HG03575 (cell line): ENCODE data around the gene NPIPA7.
"Not testable (repeated sequence)": the region's sequence is repeated elsewhere in the genome, so short reads cannot be mapped to it uniquely, and the experiment has no call there.

Experiments used
- ATAC-seq: cut with Tn5 transposase; IDR thresholded peaks from one replicate; pipeline ENCODE4 v1.9.1; 2021; ENCODE audit not compliant: unreplicated experiment, insufficient number of reproducible peaks, low FRiP score; ENCODE audit errors: extremely low read depth

Gene NPIPA7

GRCh38 chr16:16378840-16379239, at the start of gene NPIPA7:
TSS of gene NPIPA7 (plus strand) at chr16:16379140. CDS start at chr16:16379245, 105 bp downstream.
- ATAC-seq: not testable (repeated sequence)

DNA sequence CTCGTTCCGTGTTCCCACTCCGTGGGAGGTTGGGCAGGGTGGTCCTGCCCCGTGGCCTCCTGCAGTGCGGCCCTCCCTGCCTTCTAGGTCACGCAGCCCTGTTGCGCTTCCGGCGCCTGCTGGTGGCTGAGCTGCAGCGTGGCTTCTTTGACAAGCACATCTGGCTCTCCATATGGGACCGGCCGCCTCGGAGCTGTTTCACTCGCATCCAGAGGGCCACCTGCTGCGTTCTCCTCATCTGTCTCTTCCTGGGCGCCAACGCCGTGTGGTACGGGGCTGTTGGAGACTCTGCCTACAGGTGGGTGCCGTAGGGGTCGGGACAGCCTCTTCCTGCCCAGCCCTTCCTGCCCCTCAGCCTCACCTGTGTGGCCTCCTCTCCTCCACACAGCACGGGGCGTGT, 47.5 kb upstream of the NPIPA7 start:
- ATAC-seq: not testable (repeated sequence)

- not testable (repeated sequence) for ATAC-seq
These were observed 21.4 kb upstream of the NPIPA7 start for GRCh38 chr16:16357556-16357955.

DNA sequence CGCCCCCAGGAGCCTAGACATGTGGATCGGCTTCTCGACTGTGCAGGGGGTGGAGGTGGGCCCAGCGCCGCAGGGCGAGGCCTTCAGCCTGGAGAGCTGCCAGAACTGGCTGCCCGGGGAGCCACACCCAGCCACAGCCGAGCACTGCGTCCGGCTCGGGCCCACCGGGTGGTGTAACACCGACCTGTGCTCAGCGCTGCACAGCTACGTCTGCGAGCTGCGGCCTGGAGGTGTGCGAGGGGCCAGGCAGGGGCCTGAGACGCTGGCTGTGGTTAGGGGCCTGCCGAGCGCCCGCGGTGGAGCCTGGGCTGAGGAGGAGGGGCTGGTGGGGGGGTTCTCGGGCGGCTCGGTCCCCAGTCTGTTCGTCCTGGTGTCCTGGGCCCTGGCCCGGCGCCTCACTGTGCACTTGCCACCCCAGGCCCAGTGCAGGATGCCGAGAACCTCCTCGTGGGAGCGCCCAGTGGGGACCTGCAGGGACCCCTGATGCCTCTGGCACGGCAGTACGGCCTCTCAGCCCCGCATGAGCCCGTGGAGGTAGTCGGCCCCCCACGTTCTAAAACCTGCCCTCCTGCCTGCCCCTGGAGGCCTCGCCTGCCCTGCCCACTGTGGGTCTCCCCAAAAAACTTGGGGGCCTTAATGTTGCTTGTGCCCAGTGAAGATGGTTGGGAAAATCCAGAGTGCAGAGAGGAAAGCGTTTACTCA, 20.2 kb upstream of the NPIPA7 start:
- not testable (repeated sequence) for ATAC-seq

DNA sequence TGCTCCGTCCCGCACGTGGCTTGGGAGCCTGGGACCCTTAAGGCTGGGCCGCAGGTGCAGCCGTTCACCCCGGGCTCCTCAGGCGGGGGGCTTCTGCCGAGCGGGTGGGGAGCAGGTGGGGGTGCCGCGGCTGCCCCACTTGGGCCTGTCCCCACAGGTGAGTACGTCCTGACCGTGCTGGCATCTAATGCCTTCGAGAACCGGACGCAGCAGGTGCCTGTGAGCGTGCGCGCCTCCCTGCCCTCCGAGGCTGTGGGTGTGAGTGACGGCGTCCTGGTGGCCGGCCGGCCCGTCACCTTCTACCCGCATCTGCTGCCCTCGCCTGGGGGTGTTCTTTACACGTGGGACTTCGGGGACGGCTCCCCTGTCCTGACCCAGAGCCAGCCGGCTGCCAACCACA, 15.3 kb upstream of the NPIPA7 start:
- not testable (repeated sequence) for ATAC-seq

DNA sequence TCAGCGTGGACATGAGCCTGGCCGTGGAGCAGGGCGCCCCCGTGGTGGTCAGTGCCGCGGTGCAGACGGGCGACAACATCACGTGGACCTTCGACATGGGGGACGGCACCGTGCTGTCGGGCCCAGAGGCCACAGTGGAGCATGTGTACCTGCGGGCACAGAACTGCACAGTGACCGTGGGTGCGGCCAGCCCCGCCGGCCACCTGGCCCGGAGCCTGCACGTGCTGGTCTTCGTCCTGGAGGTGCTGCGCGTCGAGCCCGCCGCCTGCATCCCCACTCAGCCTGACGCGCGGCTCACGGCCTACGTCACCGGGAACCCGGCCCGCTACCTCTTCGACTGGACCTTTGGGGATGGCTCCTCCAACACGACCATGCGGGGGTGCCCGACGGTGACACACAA, 14.8 kb upstream of the NPIPA7 start:
- ATAC-seq: not testable (repeated sequence)

DNA sequence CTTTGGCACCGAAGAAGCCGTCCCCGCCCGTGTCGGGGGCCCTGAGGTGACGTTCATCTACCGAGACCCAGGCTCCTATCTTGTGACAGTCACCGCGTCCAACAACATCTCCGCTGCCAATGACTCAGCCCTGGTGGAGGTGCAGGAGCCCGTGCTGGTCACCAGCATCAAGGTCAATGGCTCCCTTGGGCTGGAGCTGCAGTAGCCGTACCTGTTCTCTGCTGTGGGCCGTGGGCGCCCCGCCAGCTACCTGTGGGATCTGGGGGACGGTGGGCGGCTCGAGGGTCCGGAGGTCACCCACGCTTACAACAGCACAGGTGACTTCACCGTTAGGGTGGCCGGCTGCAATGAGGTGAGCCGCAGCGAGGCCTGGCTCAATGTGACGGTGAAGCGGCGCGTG, 14.2 kb upstream of the NPIPA7 start:
- not testable (repeated sequence) for ATAC-seq

- ATAC-seq: not testable (repeated sequence)
These were observed 13.6 kb upstream of the NPIPA7 start for GRCh38 chr16:16365319-16365718.

- not testable (repeated sequence) for ATAC-seq
These were observed 13.1 kb upstream of the NPIPA7 start for GRCh38 chr16:16365851-16366250.

DNA sequence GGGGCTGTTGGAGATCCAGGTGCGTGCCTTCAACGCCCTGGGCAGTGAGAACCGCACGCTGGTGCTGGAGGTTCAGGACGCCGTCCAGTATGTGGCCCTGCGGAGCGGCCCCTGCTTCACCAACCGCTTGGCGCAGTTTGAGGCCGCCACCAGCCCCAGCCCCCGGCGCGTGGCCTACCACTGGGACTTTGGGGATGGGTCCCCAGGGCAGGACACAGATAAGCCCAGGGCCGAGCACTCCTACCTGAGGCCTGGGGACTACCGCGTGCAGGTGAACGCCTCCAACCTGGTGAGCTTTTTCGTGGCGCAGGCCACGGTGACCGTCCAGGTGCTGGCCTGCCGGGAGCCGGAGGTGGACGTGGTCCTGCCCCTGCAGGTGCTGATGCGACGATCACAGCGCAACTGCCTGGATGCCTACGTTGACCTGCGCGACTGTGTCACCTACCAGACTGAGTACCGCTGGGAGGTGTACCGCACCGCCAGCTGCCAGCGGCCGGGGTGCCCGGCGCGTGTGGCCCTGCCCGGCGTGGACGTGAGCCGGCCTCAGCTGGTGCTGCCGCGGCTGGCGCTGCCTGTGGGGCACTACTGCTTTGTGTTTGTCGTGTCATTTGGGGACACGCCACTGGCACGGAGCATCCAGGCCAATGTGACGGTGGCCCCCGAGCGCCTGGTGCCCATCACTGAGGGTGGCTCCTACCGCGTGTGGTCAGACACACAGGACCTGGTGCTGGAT, 12.2 kb upstream of the NPIPA7 start:
- ATAC-seq: not testable (repeated sequence)

GRCh38 chr16:16367285-16367628, 11.7 kb upstream of the NPIPA7 start:
- ATAC-seq: not testable (repeated sequence)

DNA sequence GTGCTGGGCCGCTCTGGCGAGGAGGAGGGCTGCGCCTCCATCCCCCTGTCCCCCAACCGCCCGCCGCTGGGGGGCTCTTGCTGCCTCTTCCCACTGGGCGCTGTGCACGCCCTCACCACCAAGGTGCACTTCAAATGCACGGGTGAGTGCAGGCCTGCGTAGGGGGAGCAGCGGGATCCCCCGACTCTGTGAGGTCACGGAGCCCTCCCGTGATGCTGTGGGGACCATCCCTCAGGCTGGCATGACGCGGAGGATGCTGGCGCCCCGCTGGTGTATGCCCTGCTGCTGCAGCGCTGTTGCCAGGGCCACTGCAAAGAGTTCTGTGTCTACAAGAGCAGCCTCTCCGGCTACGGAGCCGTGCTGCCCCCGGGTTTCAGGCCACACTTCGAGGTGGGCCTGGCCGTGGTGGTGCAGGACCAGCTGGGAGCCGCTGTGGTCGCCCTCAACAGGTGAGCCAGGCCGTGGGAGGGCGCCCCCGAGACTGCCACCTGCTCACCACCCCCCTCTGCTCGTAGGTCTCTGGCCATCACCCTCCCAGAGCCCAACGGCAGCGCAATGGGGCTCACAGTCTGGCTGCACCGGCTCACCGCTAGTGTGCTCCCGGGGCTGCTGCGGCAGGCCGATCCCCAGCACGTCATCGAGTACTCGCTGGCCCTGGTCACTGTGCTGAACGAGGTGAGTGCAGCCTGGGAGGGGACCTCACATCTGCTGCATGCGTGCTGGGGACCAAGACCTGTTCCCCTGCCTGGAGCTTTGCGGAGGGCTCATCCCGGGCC, 9.7 kb upstream of the NPIPA7 start:
- ATAC-seq: not testable (repeated sequence)

DNA sequence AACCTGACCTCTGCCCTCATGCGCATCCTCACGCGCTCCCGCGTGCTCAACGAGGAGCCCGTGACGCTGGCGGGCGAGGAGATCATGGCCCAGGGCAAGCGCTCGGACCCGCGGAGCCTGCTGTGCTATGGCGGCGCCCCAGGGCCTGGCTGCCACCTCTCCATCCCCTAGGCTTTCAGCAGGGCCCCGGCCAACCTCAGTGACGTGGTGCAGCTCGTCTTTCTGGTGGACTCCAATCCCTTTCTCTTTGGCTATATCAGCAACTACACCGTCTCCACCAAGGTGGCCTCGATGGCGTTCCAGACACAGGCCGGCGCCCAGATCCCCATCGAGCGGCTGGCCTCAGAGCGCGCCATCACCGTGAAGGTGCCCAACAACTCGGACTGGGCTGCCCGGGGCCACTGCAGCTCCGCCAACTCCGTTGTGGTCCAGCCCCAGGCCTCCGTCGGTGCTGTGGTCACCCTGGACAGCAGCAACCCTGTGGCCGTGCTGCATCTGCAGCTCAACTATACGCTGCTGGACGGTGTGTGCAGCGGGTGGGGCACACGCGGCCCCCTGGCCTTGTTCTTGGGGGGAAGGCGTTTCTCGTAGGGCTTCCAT, 7.7 kb upstream of the NPIPA7 start:
- ATAC-seq: not testable (repeated sequence)

DNA sequence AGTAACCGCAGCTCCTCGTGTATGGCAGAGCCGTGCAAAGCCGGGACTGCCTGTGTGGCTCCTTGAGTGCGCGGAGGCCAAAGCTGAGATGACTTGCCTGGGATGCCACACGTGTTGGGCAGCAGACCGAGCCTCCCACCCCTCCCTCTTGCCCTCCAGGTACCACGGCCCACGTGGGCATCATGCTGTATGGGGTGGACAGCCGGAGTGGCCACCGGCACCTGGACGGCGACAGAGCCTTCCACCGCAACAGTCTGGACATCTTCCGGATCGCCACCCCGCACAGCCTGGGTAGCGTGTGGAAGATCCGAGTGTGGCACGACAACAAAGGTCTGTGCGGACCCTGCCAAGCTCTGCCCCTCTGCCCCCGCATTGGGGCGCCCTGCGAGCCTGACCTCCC, 4.7 kb upstream of the NPIPA7 start:
- ATAC-seq: not testable (repeated sequence)

GRCh38 chr16:16399685-16400084, 20.7 kb downstream of the NPIPA7 start:
- ATAC-seq: not testable (repeated sequence)

GRCh38 chr16:16402333-16402732, 23.4 kb downstream of the NPIPA7 start:
- ATAC-seq: not testable (repeated sequence)

GRCh38 chr16:16404283-16404682, 25.3 kb downstream of the NPIPA7 start:
- ATAC-seq: not testable (repeated sequence)

- ATAC-seq: not testable (repeated sequence)
These were observed 26.5 kb downstream of the NPIPA7 start for GRCh38 chr16:16405421-16405820.

DNA sequence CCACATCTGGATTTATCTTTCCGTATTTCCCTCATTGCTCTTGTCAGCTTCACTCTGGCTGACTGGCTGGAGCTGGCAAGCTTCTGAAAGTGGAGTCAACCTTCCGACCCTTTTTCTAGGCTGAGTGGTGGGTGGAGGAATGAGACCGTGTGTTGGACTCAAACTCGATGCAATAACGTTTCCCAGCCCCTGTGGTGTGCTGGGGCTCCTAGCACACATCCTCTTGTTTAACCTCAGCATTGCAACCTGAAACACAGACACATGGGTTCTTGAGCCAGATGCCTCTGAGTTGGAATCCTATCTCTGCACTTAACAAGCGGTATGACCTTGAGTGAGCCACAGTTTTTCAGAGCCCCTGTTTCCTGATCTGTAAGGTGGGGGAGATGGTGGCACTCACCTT, 29.5 kb downstream of the NPIPA7 start:
- ATAC-seq: not testable (repeated sequence)
